Measurements from ENCODE around the gene PTPRK. TPM values are rescaled to one million over a fixed set of nuclear protein-coding genes. Genes with fewer than 3 reads are reported as not detected.

PTPRK gene
- total and polyA plus RNA-seq, 2 of the 8 experiments (the other 6 are each of a cell fraction or from before 2014, with no cell fraction given): 11.4 to 47.3 TPM

- no peak overlapping the region for H2BK12ac ChIP-seq (ENCODE audit: low read depth, low read length)
- DNase-seq (ENCODE audit: low read depth in 1 of 2, low spot score in 2 of 2): no peak
- no peak for FAIRE-seq
- no peak overlapping the region for H2BK120ac ChIP-seq (replicated peaks; ENCODE audit: low read depth, low read length)
- POLR2A ChIA-PET (ENCODE audit: partially characterized antibody): no interaction called here
- H2BK20ac ChIP-seq (ENCODE audit: low read length): no peak overlapping the region
- no peak overlapping the region for H4K5ac ChIP-seq (ENCODE audit: insufficient read length, low read depth, low read length)
- H4K20me1 ChIP-seq (replicated peaks in 1 of 2; ENCODE audit: control insufficient read depth in 1 of 2, insufficient read depth in 2 of 2, low read length in 2 of 2): no peaks in the 10 kb centered on the region
- no peaks in the 10 kb centered on the region for H3K27me3 ChIP-seq (replicated peaks in 1 of 4; ENCODE audit: control insufficient read depth in 3 of 4, extremely low read depth in 1 of 4, insufficient read depth in 3 of 4, low read length in 3 of 4)
- no peak overlapping the region for H3K56ac ChIP-seq (replicated peaks; ENCODE audit: insufficient read length, low read depth, low read length)
- no peak overlapping the region for H2AK5ac ChIP-seq (ENCODE audit: low read depth, low read length)
- H3K23ac ChIP-seq (ENCODE audit: insufficient read length): no peak overlapping the region
- H3K4ac ChIP-seq (replicated peaks; ENCODE audit: insufficient read length, low read depth, low read length): no peak overlapping the region
- no peak overlapping the region for H3K27ac ChIP-seq (ENCODE audit: low read depth, low read length)
- H3K18ac ChIP-seq (ENCODE audit: extremely low read depth, low read length): no peak overlapping the region
- no peaks in the 10 kb centered on the region for H3K36me3 ChIP-seq (ENCODE audit: control insufficient read depth in 2 of 4, insufficient read depth in 4 of 4, low read length in 3 of 4)
- H3K14ac ChIP-seq (ENCODE audit: insufficient read length): no peak overlapping the region
- no peak overlapping the region for H3K4me3 ChIP-seq (ENCODE audit: extremely low read depth in 1 of 4, insufficient read depth in 2 of 4, low read depth in 3 of 4, low read length in 4 of 4)
- no peak overlapping the region for H2BK15ac ChIP-seq (ENCODE audit: low read length)
- H3K79me1 ChIP-seq (ENCODE audit: low read depth, low read length): peaks cover 2% of the 10 kb centered on the region; the same call in 1 of the 2 replicates
- H3K9me3 ChIP-seq (ENCODE audit: insufficient read depth in 2 of 2, low read depth in 1 of 2, low read length in 1 of 2): no peaks in the 10 kb centered on the region
- H3K23me2 ChIP-seq (ENCODE audit: low read depth, low read length): no peaks in the 10 kb centered on the region
- no peak overlapping the region for H2BK5ac ChIP-seq (ENCODE audit: low read depth, low read length)
- WGBS, 2 experiments (ENCODE audit: extremely low coverage in 1 of 2, insufficient coverage in 1 of 2, insufficient read length in 1 of 2, insufficient replicate concordance in 2 of 2, low coverage in 1 of 2, low lambda C conversion rate in 2 of 2, missing lambda C conversion rate in 1 of 2): 85% methylated on average over 3 of the region's 3 CpGs; no CpG with 5 or more reads in 1 of the 2 experiments
- H3K9ac ChIP-seq (replicated peaks in 1 of 4; ENCODE audit: extremely low read depth in 1 of 4, low read depth in 3 of 4, low read length in 3 of 4): no peak overlapping the region
- CTCF ChIA-PET (ENCODE audit: partially characterized antibody): no interaction called here
- no peak overlapping the region for H3K4me2 ChIP-seq (ENCODE audit: insufficient read depth in 1 of 2, low read depth in 2 of 2, low read length in 2 of 2)
- H3K79me2 ChIP-seq (ENCODE audit: control insufficient read depth in 1 of 2, insufficient read depth in 2 of 2, low read length in 2 of 2): peaks cover 0 to 5% of the 10 kb centered on the region in 2 experiments; a peak in 1 of 4 replicates
- no peak overlapping the region for H4K91ac ChIP-seq (replicated peaks; ENCODE audit: insufficient read length, low read length)
- peaks cover 0 to 4% (median 0%) of the 10 kb centered on the region in 4 experiments; a peak in 1 of 7 replicates for H3K4me1 ChIP-seq (replicated peaks in 1 of 4; ENCODE audit: control insufficient read depth in 3 of 4, insufficient read depth in 4 of 4, low read length in 3 of 4)
- H4K8ac ChIP-seq (ENCODE audit: extremely low read depth, insufficient read depth, low read length): no peak overlapping the region
- H2AFZ ChIP-seq (ENCODE audit: low read length): no peak overlapping the region
- TF ChIP-seq HDAC2 (IDR thresholded peaks at IDR 0.05; ENCODE audit: borderline replicate concordance in 1 of 2, low read depth in 2 of 2, low read length in 2 of 2): no peak
- TF ChIP-seq MAFK (IDR thresholded peaks at IDR 0.05; ENCODE audit: low read depth, low read length): no peak
- no peak for TF ChIP-seq KDM1A (IDR thresholded peaks at IDR 0.05; ENCODE audit: borderline replicate concordance, low read length)
- no peak for TF ChIP-seq ATF3 (IDR thresholded peaks at IDR 0.05; ENCODE audit: insufficient read depth, low read depth, low read length)
- TF ChIP-seq BRCA1 (IDR thresholded peaks at IDR 0.05; ENCODE audit: low read depth, low read length): no peak
- TF ChIP-seq CHD1 (IDR thresholded peaks at IDR 0.05; ENCODE audit: low read depth, low read length): no peak
- no peak for TF ChIP-seq POLR2A (IDR thresholded peaks at IDR 0.05; ENCODE audit: control extremely low read depth in 1 of 2, low read depth in 2 of 2, low read length in 2 of 2)
- no peak for TF ChIP-seq SIN3A (conservative IDR thresholded peaks at IDR 0.05 in 1 of 2, IDR thresholded peaks at IDR 0.05 in 1 of 2; ENCODE audit: low read depth in 1 of 2, low read length in 2 of 2)
- no peak for TF ChIP-seq KDM5A (IDR thresholded peaks at IDR 0.05; ENCODE audit: low read length)
- no peak for TF ChIP-seq TBP (IDR thresholded peaks at IDR 0.05; ENCODE audit: low read depth, low read length)
- no peak for TF ChIP-seq NANOG (IDR thresholded peaks at IDR 0.05; ENCODE audit: insufficient read depth, low read depth, low read length, poor library complexity, severe bottlenecking)
These were observed 315.8 kb downstream of the PTPRK start for GRCh38 chr6:128204616-128205015.
